Fibroblast of lung (primary cell): ENCODE data around the gene CYTH4. TPM values are rescaled to one million over a fixed set of nuclear protein-coding genes. Genes with fewer than 3 reads are reported as not detected.

Experiments
- DNase-seq, 2 donors: peaks; one replicate each; pipeline versions ENCODE4 v3.0.0 to v3.0.0-alpha.2; 2010; ENCODE audit warnings: low read depth in 2 of 2
- H2AFZ ChIP-seq: 2 replicates; pipeline ENCODE4 v1.5.1; 2012; ENCODE audit warnings: low read length, control low read depth, inconsistent platforms
- H3K27ac ChIP-seq: 2 replicates; pipeline ENCODE4 v1.5.1; 2011; ENCODE audit warnings: low read length, control low read depth; ENCODE audit not compliant: insufficient read depth
- H3K27me3 ChIP-seq: 2 replicates; pipeline ENCODE4 v1.5.1; 2011; ENCODE audit warnings: mild to moderate bottlenecking, low read length; ENCODE audit not compliant: control insufficient read depth, insufficient read depth
- H3K36me3 ChIP-seq: 2 replicates; pipeline ENCODE4 v1.5.1; 2011; ENCODE audit warnings: low read length; ENCODE audit not compliant: control insufficient read depth, insufficient read depth
- H3K4me1 ChIP-seq: 2 replicates; pipeline ENCODE4 v1.5.1; 2011; ENCODE audit warnings: low read length; ENCODE audit not compliant: control insufficient read depth, insufficient read depth; ENCODE audit errors: extremely low read depth
- H3K4me2 ChIP-seq: 2 replicates; pipeline ENCODE4 v1.5.1; 2011; ENCODE audit warnings: low read length, control low read depth; ENCODE audit not compliant: insufficient read depth; ENCODE audit errors: extremely low read depth
- H3K4me3 ChIP-seq, 4 experiments: fragments of 200-600 bp in 1 of 4; sonication (generic) in 1 of 4; replicated peaks in 1 of 4; 2 replicates each; pipeline ENCODE4 v1.5.1; 2011 to 2016; ENCODE audit warnings: low read length in 4 of 4, low read depth in 3 of 4, mild to moderate bottlenecking in 3 of 4, control low read depth in 2 of 4, inconsistent platforms in 1 of 4, mixed read lengths in 1 of 4; ENCODE audit not compliant: insufficient read depth in 1 of 4; ENCODE audit errors: control extremely low read depth in 1 of 4
- H3K79me2 ChIP-seq: 2 replicates; pipeline ENCODE4 v1.5.1; 2012; ENCODE audit warnings: mild to moderate bottlenecking, low read length, inconsistent platforms; ENCODE audit not compliant: control insufficient read depth, insufficient read depth
- H3K9ac ChIP-seq: 2 replicates; pipeline ENCODE4 v1.5.1; 2011; ENCODE audit warnings: mild to moderate bottlenecking, low read length, control low read depth; ENCODE audit not compliant: insufficient read depth
- H3K9me3 ChIP-seq: 2 replicates; pipeline ENCODE4 v1.5.1; 2012; ENCODE audit warnings: low read depth, low read length; ENCODE audit not compliant: control insufficient read depth, insufficient read depth
- H4K20me1 ChIP-seq: 2 replicates; pipeline ENCODE4 v1.5.1; 2011; ENCODE audit warnings: low read length; ENCODE audit not compliant: control insufficient read depth, insufficient read depth; ENCODE audit errors: extremely low read depth
- EZH2 ChIP-seq: IDR thresholded peaks from 2 replicates; pipeline ENCODE4 v1.5.1; 2012; ENCODE audit warnings: low read length, control low read depth, mild to moderate bottlenecking; ENCODE audit errors: missing control alignments
- polyA plus RNA-seq, 2 donors: library from polyadenylated mRNA; depleted of rRNA in 1 of 2; stranded (reverse) in 1 of 2; unstranded in 1 of 2; fragments of >200 nt; gene quantifications; 2 replicates each; pipeline ENCODE4 v1.2.1, GENCODE V29; 2011 to 2012; ENCODE audit warnings: missing spikeins in 1 of 2
- total RNA-seq: library from RNA; depleted of rRNA; stranded (reverse); fragments of >200 nt; gene quantifications from 2 replicates; pipeline ENCODE4 v1.2.1, GENCODE V29; 2014
- TF ChIP-seq, protein P1 (sequence below), 2 donors: IDR thresholded peaks in 1 of 2; conservative IDR thresholded peaks in 1 of 2; 1 replicate in 1 of 2; 2 replicates in 1 of 2; pipeline ENCODE4 v1.5.1; 2011 to 2012; ENCODE audit warnings: low read length in 2 of 2, control low read depth in 1 of 2, inconsistent platforms in 1 of 2, low read depth in 1 of 2, mild to moderate bottlenecking in 1 of 2

The CYTH4 gene
- total and polyA plus RNA-seq, 2 donors (not counting 1 experiment from before 2014, with no cell fraction given): under 0.01 TPM; not detected in 1

DNA sequence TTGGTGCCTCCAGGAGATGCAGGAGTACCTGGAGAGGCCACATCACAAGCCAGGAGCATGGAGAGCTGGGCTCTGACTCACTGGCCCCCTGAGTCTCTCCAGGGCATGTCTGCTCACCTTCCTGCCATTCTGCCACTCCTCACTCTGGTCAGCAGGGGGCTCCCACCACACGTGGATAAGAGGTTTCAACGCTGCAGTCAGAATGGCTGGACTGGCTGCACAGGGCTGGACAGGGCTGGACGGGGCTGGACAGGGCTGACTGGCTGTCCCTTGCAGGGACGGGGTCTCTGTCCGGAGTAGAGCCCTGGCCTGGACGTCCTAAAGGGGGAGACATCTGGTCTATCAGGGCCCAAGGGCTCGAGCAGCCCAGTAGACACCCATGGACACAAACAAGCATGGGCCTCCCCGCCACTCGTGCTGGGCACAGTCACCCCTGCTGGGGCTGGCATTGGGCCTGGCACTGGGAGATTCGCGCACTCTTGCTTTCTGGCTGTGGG is 34.6 kb downstream of the CYTH4 start:
- Histone ChIP-seq H3K79me2 (no peaks in the 10 kb centered on the region), H3K36me3 (no peaks in the 10 kb centered on the region), H2AFZ (no peak overlapping the region), H3K27me3 (peaks cover 5% of the 10 kb centered on the region), H3K4me2 (no peak overlapping the region), H3K9ac (no peak overlapping the region), H3K27ac (no peak overlapping the region), H3K9me3 (no peaks in the 10 kb centered on the region), H3K4me3 (no peak overlapping the region), H4K20me1 (no peaks in the 10 kb centered on the region), H3K4me1 (peaks cover 2% of the 10 kb centered on the region)
- TF ChIP-seq, protein P1, sequence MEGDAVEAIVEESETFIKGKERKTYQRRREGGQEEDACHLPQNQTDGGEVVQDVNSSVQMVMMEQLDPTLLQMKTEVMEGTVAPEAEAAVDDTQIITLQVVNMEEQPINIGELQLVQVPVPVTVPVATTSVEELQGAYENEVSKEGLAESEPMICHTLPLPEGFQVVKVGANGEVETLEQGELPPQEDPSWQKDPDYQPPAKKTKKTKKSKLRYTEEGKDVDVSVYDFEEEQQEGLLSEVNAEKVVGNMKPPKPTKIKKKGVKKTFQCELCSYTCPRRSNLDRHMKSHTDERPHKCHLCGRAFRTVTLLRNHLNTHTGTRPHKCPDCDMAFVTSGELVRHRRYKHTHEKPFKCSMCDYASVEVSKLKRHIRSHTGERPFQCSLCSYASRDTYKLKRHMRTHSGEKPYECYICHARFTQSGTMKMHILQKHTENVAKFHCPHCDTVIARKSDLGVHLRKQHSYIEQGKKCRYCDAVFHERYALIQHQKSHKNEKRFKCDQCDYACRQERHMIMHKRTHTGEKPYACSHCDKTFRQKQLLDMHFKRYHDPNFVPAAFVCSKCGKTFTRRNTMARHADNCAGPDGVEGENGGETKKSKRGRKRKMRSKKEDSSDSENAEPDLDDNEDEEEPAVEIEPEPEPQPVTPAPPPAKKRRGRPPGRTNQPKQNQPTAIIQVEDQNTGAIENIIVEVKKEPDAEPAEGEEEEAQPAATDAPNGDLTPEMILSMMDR (conservative IDR thresholded peaks at IDR 0.05 in 1 of 2, IDR thresholded peaks at IDR 0.05 in 1 of 2; ENCODE audit: low read depth in 1 of 2, low read length in 2 of 2): peak; percentile 94 to 95
- no peak for TF ChIP-seq EZH2
- peak; percentile 80 to 88 for DNase-seq

DNA sequence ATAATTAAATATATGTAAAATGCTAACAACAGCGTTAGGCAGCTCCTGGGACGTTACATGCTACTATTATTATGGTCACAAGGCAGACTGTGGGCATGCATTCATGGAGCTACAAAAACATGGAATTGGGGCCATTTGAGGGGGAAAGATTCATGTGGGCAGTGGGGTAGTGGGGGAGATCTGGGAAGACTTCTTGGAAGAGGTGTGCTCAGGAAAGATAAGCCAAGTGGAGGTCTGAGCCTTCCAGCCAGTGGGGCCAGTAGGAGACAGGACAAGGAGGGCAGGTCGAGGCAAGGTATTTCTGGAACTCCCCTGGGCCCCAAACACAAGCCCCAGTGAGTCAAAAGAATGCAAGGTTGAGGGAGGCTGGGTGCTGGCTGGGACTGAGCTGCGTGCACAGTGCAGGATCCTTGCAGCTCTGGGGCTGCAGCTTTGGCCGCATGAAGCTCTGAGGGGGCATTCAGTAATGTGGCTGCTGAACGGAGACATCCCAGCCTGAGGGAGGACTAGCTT is 35.4 kb downstream of the CYTH4 start:
- H3K27me3 ChIP-seq: peaks cover 5% of the 10 kb centered on the region
- DNase-seq: no peak
- no peak overlapping the region for H2AFZ ChIP-seq
- no peaks in the 10 kb centered on the region for H3K79me2 ChIP-seq
- H3K9me3 ChIP-seq: no peaks in the 10 kb centered on the region
- H3K9ac ChIP-seq: no peak overlapping the region
- TF ChIP-seq EZH2: no peak
- TF ChIP-seq, protein P1 (conservative IDR thresholded peaks at IDR 0.05 in 1 of 2, IDR thresholded peaks at IDR 0.05 in 1 of 2; ENCODE audit: low read depth in 1 of 2, low read length in 2 of 2): no peak
- no peaks in the 10 kb centered on the region for H3K36me3 ChIP-seq
- H4K20me1 ChIP-seq: no peaks in the 10 kb centered on the region
- H3K27ac ChIP-seq: no peak overlapping the region
- H3K4me1 ChIP-seq: peaks cover 2% of the 10 kb centered on the region
- H3K4me3 ChIP-seq: no peak overlapping the region
- H3K4me2 ChIP-seq: no peak overlapping the region

DNA sequence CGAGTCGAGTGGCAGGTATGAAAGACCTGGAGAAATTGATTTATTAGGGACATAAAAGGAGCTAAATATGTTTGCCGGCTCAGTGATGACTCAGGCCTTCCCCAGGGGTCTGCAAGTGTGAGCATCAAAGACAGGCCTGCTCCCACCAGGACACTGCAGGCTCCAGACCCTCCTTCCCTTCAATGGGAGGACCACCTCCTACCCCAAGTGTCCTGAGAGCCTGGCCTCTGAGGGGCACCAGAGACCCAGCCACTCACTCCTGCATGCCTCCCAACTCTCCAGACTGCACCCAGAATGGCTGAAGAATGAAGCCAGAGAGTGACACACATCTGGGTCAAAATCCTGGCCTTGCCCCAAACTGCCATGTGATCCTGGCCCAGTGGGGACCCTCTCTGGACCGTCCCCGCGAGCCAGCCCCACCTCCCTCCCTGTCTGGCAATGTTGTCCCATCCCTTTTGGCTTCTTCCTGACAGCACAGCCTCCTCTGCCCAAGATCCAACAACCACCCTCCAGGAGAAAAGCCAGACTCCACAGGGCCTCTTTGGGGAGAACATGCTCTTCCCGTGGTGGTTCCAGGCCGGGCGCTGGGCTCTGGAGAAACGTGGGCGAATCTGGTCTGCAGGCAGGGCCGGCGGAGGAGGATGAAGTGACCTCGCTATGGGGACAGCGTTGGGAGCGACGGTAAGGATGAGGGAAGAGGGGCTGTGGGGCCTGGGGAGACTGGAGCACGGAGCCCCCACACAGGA is 36.2 kb downstream of the CYTH4 start:
- no peak for DNase-seq
- no peak overlapping the region for H3K4me3 ChIP-seq
- no peak overlapping the region for H2AFZ ChIP-seq
- no peaks in the 10 kb centered on the region for H3K79me2 ChIP-seq
- H4K20me1 ChIP-seq: no peaks in the 10 kb centered on the region
- peaks cover 7% of the 10 kb centered on the region for H3K27me3 ChIP-seq
- H3K9ac ChIP-seq: no peak overlapping the region
- no peak for TF ChIP-seq EZH2
- TF ChIP-seq, protein P1 (conservative IDR thresholded peaks at IDR 0.05 in 1 of 2, IDR thresholded peaks at IDR 0.05 in 1 of 2; ENCODE audit: low read depth in 1 of 2, low read length in 2 of 2): peak in 1 of 2 donors; percentile 13
- no peak overlapping the region for H3K27ac ChIP-seq
- H3K4me2 ChIP-seq: no peak overlapping the region
- H3K9me3 ChIP-seq: no peaks in the 10 kb centered on the region
- no peaks in the 10 kb centered on the region for H3K36me3 ChIP-seq
- peaks cover 2% of the 10 kb centered on the region for H3K4me1 ChIP-seq
